Large intestine (tissue), 3 donors: ENCODE results near the gene BAG5. TPM values are rescaled to one million over a fixed set of nuclear protein-coding genes. Genes with fewer than 3 reads are reported as not detected.

ENCODE experiments used
- DNase-seq, 2 donors: peaks; one replicate each; pipeline versions ENCODE4 v3.0.0 to v3.0.0-alpha.2; 2013
- H3K27ac ChIP-seq: one replicate; pipeline ENCODE4 v1.5.1; 2013; ENCODE audit warnings: low read length
- H3K27me3 ChIP-seq: 2 replicates; pipeline ENCODE4 v1.6.1; 2013; ENCODE audit warnings: low read length; ENCODE audit not compliant: control insufficient read depth, insufficient read depth
- H3K36me3 ChIP-seq: 2 replicates; pipeline ENCODE4 v1.6.1; 2013; ENCODE audit warnings: low read length; ENCODE audit not compliant: control insufficient read depth, insufficient read depth
- H3K4me1 ChIP-seq: one replicate; pipeline ENCODE4 v1.6.1; 2013; ENCODE audit warnings: low read length; ENCODE audit not compliant: control insufficient read depth, insufficient read depth
- H3K4me3 ChIP-seq: one replicate; pipeline ENCODE4 v1.5.1; 2013; ENCODE audit warnings: low read length
- H3K9me3 ChIP-seq: one replicate; pipeline ENCODE4 v1.6.1; 2013; ENCODE audit warnings: mild to moderate bottlenecking, low read depth, low read length, moderate library complexity; ENCODE audit not compliant: control insufficient read depth
- WGBS: methylation state at CpG from one replicate; pipeline ENCODE4 v1.1.5; 2013; ENCODE audit warnings: low lambda C conversion rate; ENCODE audit not compliant: insufficient coverage; 5-methylcytosine and 5-hydroxymethylcytosine counted together
- polyA plus RNA-seq: library from polyadenylated mRNA; unstranded; fragments of 120-200 nt; gene quantifications from one replicate; pipeline ENCODE4 v1.2.1, GENCODE V29; 2013

BAG5 gene
- polyA plus RNA-seq, 1 donor, result 22.5 TPM

- H3K36me3 ChIP-seq, result peaks cover 57% of the 10 kb centered on the region
- 100% methylated on average over 1 of the region's 3 CpGs for WGBS
- DNase-seq, result no peak
These were observed 54.7 kb downstream of the BAG5 start for GRCh38 chr14:103507751-103508150.

More at GRCh38 chr14:103507751-103508150, 54.7 kb downstream of the BAG5 start:
- H3K27ac ChIP-seq, result no peak overlapping the region
- no peaks in the 10 kb centered on the region for H3K27me3 ChIP-seq
- no peaks in the 10 kb centered on the region for H3K4me1 ChIP-seq
- no peaks in the 10 kb centered on the region for H3K9me3 ChIP-seq
- H3K4me3 ChIP-seq, result no peak overlapping the region

Other genes with a start within 250 kb of the BAG5 start
- gene EIF5, start 228.4 kb downstream of the BAG5 start, polyA plus RNA-seq, result 197 TPM
- gene MARK3, start 177.2 kb downstream of the BAG5 start, polyA plus RNA-seq, result 66.0 TPM
- 326 TPM for gene CKB, start 39.8 kb downstream of the BAG5 start, polyA plus RNA-seq
- 8.5 TPM for gene TRMT61A, start 33.5 kb downstream of the BAG5 start, polyA plus RNA-seq
- 45.6 TPM for gene COA8, start 303 bp upstream of the BAG5 start, polyA plus RNA-seq
- 115 TPM for gene KLC1, start 66.6 kb upstream of the BAG5 start, polyA plus RNA-seq
- gene XRCC3, start 152.8 kb upstream of the BAG5 start, polyA plus RNA-seq, result 14.7 TPM
- 60.5 TPM for gene ZFYVE21, start 153.2 kb upstream of the BAG5 start, polyA plus RNA-seq